ENCODE data around the gene URI1. TPM values are rescaled to one million over a fixed set of nuclear protein-coding genes. Genes with fewer than 3 reads are reported as not detected.

The URI1 gene
- total RNA-seq, 2 donors from 2014 or later, result 49.6 to 59.7 TPM

GRCh38 chr19:30028992-30029343 is 86.9 kb downstream of the URI1 start:
- H3K4me3 Mint-ChIP-seq, result no peak overlapping the region
- H3K27me3 Mint-ChIP-seq (ENCODE audit: insufficient read depth), result no peaks in the 10 kb centered on the region
- H3K36me3 Mint-ChIP-seq (ENCODE audit: low read depth), result peaks cover 40% of the 10 kb centered on the region
- DNase-seq, result no peak
- no peaks in the 10 kb centered on the region for H3K4me1 Mint-ChIP-seq
- Histone ChIP-seq H3K27ac (ENCODE audit: low read depth, low read length) (no peak overlapping the region), H3K27me3 (ENCODE audit: control insufficient read depth, insufficient read depth, low read length, poor library complexity, severe bottlenecking) (no peaks in the 10 kb centered on the region), H3K9me3 (ENCODE audit: control insufficient read depth, low read length) (peaks cover 7% of the 10 kb centered on the region), H3K4me1 (ENCODE audit: control insufficient read depth, insufficient read depth, low read length) (no peaks in the 10 kb centered on the region), H3K4me3 (ENCODE audit: low read length) (no peak overlapping the region), H3K36me3 (ENCODE audit: control insufficient read depth, insufficient read depth, low read length) (peaks cover 12% of the 10 kb centered on the region), H3K9ac (ENCODE audit: extremely low read depth, low read length, poor library complexity, severe bottlenecking) (no peak overlapping the region)
- no peak overlapping the region for H3K27ac Mint-ChIP-seq
- no peaks in the 10 kb centered on the region for H3K9me3 Mint-ChIP-seq
- WGBS, 2 experiments (ENCODE audit: insufficient coverage in 1 of 2, insufficient read length in 1 of 2), result no CpG with 5 or more reads among the region's 1 CpG
- TF ChIP-seq CTCF (conservative IDR thresholded peaks at IDR 0.05), result no peak

- Mint-ChIP-seq H3K27me3 (ENCODE audit: insufficient read depth) (no peaks in the 10 kb centered on the region), H3K9me3 (no peaks in the 10 kb centered on the region), H3K4me1 (no peaks in the 10 kb centered on the region), H3K4me3 (no peak overlapping the region), H3K27ac (no peak overlapping the region), H3K36me3 (ENCODE audit: low read depth) (peaks cover 42% of the 10 kb centered on the region)
- Histone ChIP-seq H3K27ac (ENCODE audit: low read depth, low read length) (no peak overlapping the region), H3K36me3 (ENCODE audit: control insufficient read depth, insufficient read depth, low read length) (peaks cover 9% of the 10 kb centered on the region), H3K4me1 (ENCODE audit: control insufficient read depth, insufficient read depth, low read length) (no peaks in the 10 kb centered on the region), H3K9ac (ENCODE audit: extremely low read depth, low read length, poor library complexity, severe bottlenecking) (no peak overlapping the region), H3K9me3 (ENCODE audit: control insufficient read depth, low read length) (peaks cover 4% of the 10 kb centered on the region), H3K27me3 (ENCODE audit: control insufficient read depth, insufficient read depth, low read length, poor library complexity, severe bottlenecking) (no peaks in the 10 kb centered on the region), H3K4me3 (ENCODE audit: low read length) (no peak overlapping the region)
- no peak for TF ChIP-seq CTCF (conservative IDR thresholded peaks at IDR 0.05)
- WGBS, 2 experiments (ENCODE audit: insufficient coverage in 1 of 2, insufficient read length in 1 of 2), result 82 to 100% methylated on average over 3 of the region's 4 CpGs
- DNase-seq, result no peak
Measured at GRCh38 chr19:30029721-30030510, 87.9 kb downstream of the URI1 start.

- no peak overlapping the region for H3K9ac ChIP-seq (ENCODE audit: extremely low read depth, low read length, poor library complexity, severe bottlenecking)
- no peaks in the 10 kb centered on the region for H3K4me1 ChIP-seq (ENCODE audit: control insufficient read depth, insufficient read depth, low read length)
- H3K27me3 ChIP-seq (ENCODE audit: control insufficient read depth, insufficient read depth, low read length, poor library complexity, severe bottlenecking), result no peaks in the 10 kb centered on the region
- Mint-ChIP-seq H3K4me1 (no peaks in the 10 kb centered on the region), H3K9me3 (peaks cover 7% of the 10 kb centered on the region), H3K4me3 (no peak overlapping the region), H3K27me3 (ENCODE audit: insufficient read depth) (no peaks in the 10 kb centered on the region), H3K27ac (no peak overlapping the region), H3K36me3 (ENCODE audit: low read depth) (peaks cover 46% of the 10 kb centered on the region)
- WGBS, 2 experiments (ENCODE audit: insufficient coverage in 1 of 2, insufficient read length in 1 of 2), result 86% methylated on average over 1 of the region's 1 CpG; no CpG with 5 or more reads in 1 of the 2 experiments
- peaks cover 26% of the 10 kb centered on the region for H3K36me3 ChIP-seq (ENCODE audit: control insufficient read depth, insufficient read depth, low read length)
- TF ChIP-seq CTCF (conservative IDR thresholded peaks at IDR 0.05), result no peak
- H3K4me3 ChIP-seq (ENCODE audit: low read length), result no peak overlapping the region
- no peak for DNase-seq
- peaks cover 12% of the 10 kb centered on the region for H3K9me3 ChIP-seq (ENCODE audit: control insufficient read depth, low read length)
- no peak overlapping the region for H3K27ac ChIP-seq (ENCODE audit: low read depth, low read length)
Measured at GRCh38 chr19:30034321-30034720, 92.3 kb downstream of the URI1 start.

Data from endodermal cell (in vitro differentiated cells).